Ishikawa (cell line): ENCODE results near the gene PRSS16.
A peak's percentile ranks its signal among the peaks of the same experiment; 100 is the strongest.

Experiments
- CEBPB ChIP-seq: IDR thresholded peaks from 2 replicates; pipeline ENCODE4 v1.6.1; 2012
- CREB1 ChIP-seq: IDR thresholded peaks from 2 replicates; pipeline ENCODE4 v1.6.1; 2012; ENCODE audit warnings: low read depth
- EGR1 ChIP-seq: IDR thresholded peaks from 2 replicates; pipeline ENCODE4 v1.6.1; 2012
- EP300 ChIP-seq: IDR thresholded peaks from 2 replicates; pipeline ENCODE4 v1.6.1; 2012; ENCODE audit warnings: borderline replicate concordance
- FOXM1 ChIP-seq: IDR thresholded peaks from 2 replicates; pipeline ENCODE4 v1.6.1; 2012; ENCODE audit warnings: low read depth, borderline replicate concordance
- NFIC ChIP-seq: IDR thresholded peaks from 2 replicates; pipeline ENCODE4 v1.6.1; 2012
- RAD21 ChIP-seq: IDR thresholded peaks from 2 replicates; pipeline ENCODE4 v1.6.1; 2012; ENCODE audit warnings: low read depth
- TAF1 ChIP-seq: IDR thresholded peaks from 2 replicates; pipeline ENCODE4 v1.6.1; 2012; ENCODE audit warnings: low read depth, mild to moderate bottlenecking
- TCF12 ChIP-seq: IDR thresholded peaks from 2 replicates; pipeline ENCODE4 v1.6.1; 2012; ENCODE audit warnings: low read depth
- TEAD4 ChIP-seq: IDR thresholded peaks from 2 replicates; pipeline ENCODE4 v1.6.1; 2012
- YY1 ChIP-seq: IDR thresholded peaks from 2 replicates; pipeline ENCODE4 v1.6.1; 2012; ENCODE audit warnings: low read depth
- ZBTB7A ChIP-seq: IDR thresholded peaks from 2 replicates; pipeline ENCODE4 v1.6.1; 2012; ENCODE audit warnings: low read depth
- TF ChIP-seq, protein P1 (sequence below): IDR thresholded peaks from 2 replicates; pipeline ENCODE4 v1.6.1; 2012
- TF ChIP-seq, protein P2 (sequence below): IDR thresholded peaks from 2 replicates; pipeline ENCODE4 v1.6.1; 2012; ENCODE audit warnings: low read depth, mild to moderate bottlenecking
- TF ChIP-seq, protein P3 (sequence below): IDR thresholded peaks from 2 replicates; pipeline ENCODE4 v1.6.1; 2012

Gene PRSS16

DNA sequence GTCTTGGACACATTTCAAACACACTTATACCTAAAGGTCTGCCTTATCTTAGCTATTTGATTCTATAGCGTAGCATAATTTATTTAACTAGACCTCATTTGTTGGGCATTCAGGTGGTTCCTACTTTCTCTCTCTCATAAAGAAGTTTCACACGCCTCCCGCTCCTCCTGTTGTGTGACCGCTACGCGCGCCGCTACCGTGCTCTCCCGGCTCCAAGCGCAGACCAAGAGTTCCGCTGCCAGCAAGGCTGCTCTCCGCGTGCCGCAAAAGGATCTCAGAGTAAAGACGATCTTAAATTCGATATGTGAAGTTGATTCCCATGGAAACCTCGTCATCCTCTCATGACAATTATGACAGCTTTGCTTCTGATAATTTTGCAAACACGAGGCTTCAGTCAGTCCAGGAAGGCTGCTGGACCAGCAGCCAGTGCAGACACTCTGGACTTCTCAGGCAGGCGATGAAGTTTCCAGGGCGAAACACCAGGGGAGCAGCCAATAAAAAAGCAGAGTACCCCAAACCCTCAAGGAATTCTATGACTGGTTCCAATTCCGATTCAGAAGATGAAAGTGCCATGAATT is 20.4 kb downstream of the PRSS16 start:
- TF ChIP-seq EGR1 (no peak), TAF1 (no peak), EP300 (no peak), TEAD4 (no peak), CEBPB (no peak), ZBTB7A (no peak), TCF12 (no peak), FOXM1 (no peak), RAD21 (no peak), CREB1 (no peak)
- TF ChIP-seq, protein P1, sequence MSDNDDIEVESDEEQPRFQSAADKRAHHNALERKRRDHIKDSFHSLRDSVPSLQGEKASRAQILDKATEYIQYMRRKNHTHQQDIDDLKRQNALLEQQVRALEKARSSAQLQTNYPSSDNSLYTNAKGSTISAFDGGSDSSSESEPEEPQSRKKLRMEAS = no peak

DNA sequence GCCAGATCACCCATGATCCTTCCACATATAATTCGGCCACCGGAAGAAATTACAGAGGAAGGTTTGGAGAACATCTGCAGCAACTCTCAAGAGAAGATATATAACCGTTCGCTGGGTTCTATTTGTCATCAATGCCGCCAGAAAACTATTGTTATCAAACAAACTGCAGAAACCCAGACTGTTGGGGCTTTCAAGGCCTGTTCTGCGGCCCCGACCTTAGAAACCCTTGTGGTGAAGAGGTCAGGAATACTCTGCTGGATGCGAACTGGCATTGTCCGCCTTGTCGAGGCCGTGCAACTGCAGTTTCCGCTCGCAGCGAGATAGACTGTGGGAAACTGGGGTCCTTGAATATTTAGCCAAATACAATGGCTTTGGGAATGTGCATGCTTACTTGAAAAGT is 21.3 kb downstream of the PRSS16 start:
- TF ChIP-seq EGR1 (no peak), CEBPB (no peak), NFIC (no peak), FOXM1 (no peak), ZBTB7A (no peak), TEAD4 (no peak), TCF12 (no peak), EP300 (no peak), CREB1 (no peak), RAD21 (no peak)
- TF ChIP-seq, protein P2, sequence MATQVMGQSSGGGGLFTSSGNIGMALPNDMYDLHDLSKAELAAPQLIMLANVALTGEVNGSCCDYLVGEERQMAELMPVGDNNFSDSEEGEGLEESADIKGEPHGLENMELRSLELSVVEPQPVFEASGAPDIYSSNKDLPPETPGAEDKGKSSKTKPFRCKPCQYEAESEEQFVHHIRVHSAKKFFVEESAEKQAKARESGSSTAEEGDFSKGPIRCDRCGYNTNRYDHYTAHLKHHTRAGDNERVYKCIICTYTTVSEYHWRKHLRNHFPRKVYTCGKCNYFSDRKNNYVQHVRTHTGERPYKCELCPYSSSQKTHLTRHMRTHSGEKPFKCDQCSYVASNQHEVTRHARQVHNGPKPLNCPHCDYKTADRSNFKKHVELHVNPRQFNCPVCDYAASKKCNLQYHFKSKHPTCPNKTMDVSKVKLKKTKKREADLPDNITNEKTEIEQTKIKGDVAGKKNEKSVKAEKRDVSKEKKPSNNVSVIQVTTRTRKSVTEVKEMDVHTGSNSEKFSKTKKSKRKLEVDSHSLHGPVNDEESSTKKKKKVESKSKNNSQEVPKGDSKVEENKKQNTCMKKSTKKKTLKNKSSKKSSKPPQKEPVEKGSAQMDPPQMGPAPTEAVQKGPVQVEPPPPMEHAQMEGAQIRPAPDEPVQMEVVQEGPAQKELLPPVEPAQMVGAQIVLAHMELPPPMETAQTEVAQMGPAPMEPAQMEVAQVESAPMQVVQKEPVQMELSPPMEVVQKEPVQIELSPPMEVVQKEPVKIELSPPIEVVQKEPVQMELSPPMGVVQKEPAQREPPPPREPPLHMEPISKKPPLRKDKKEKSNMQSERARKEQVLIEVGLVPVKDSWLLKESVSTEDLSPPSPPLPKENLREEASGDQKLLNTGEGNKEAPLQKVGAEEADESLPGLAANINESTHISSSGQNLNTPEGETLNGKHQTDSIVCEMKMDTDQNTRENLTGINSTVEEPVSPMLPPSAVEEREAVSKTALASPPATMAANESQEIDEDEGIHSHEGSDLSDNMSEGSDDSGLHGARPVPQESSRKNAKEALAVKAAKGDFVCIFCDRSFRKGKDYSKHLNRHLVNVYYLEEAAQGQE = no peak
- TF ChIP-seq, protein P3, sequence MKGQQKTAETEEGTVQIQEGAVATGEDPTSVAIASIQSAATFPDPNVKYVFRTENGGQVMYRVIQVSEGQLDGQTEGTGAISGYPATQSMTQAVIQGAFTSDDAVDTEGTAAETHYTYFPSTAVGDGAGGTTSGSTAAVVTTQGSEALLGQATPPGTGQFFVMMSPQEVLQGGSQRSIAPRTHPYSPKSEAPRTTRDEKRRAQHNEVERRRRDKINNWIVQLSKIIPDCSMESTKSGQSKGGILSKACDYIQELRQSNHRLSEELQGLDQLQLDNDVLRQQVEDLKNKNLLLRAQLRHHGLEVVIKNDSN = no peak

- TF ChIP-seq RAD21 (no peak), TEAD4 (no peak), TCF12 (no peak), EGR1 (no peak), TAF1 (no peak), CEBPB (no peak), NFIC (no peak), EP300 (no peak), YY1 (no peak), CREB1 (no peak), ZBTB7A (no peak), FOXM1 (no peak)
- TF ChIP-seq, protein P1 = no peak
- TF ChIP-seq, protein P3 = no peak
- TF ChIP-seq, protein P2 = no peak
Observed at GRCh38 chr6:27273783-27274182, 26.3 kb downstream of the PRSS16 start.

DNA sequence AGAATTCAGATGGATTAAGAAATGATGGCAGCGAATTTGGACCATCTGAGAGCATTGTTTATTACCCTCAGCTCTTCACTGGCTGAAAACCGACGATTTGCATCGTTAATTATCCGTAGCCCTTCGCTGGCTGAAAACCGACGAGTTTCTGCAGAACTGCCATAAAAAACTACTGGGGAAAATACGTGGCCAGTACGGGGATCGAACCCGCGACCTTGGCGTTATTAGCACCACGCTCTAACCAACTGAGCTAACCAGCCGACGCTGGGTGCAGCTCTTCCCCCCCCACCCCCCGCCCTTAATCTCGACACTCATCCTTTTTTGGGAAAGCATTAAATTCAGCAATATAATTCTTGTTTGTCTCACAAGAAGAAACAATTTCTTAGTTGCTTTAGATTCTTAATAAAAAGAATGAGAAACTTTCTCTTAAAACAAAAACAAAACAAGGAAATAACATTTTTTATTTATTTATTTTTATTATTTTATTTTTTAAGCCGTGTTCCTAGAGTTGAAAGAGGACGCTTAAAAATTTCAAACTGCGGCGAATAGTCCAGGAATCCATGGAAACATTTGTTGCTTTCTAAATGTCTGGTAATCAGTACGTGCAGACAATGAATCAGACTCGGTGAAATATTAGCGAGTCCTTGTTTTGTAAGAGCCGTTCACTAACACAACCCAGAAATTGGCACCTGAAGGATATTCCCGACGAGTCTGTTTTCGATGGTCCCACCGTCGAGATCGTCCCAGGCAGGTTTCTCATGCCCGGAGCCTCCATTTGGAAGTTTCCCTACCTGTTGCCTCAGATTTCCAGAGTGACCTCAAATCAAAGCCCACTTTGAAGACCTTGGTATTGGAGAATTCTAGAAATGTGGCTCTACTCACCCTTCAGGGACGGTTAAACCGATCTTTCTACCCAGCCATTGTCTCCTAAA is 27.8 kb downstream of the PRSS16 start:
- TF ChIP-seq EGR1 (0 out of 2 replicates have a peak, but pooled peaks have one; percentile 12), TEAD4 (0 out of 2 replicates have a peak, but pooled peaks have one; percentile 29), NFIC (no peak)

DNA sequence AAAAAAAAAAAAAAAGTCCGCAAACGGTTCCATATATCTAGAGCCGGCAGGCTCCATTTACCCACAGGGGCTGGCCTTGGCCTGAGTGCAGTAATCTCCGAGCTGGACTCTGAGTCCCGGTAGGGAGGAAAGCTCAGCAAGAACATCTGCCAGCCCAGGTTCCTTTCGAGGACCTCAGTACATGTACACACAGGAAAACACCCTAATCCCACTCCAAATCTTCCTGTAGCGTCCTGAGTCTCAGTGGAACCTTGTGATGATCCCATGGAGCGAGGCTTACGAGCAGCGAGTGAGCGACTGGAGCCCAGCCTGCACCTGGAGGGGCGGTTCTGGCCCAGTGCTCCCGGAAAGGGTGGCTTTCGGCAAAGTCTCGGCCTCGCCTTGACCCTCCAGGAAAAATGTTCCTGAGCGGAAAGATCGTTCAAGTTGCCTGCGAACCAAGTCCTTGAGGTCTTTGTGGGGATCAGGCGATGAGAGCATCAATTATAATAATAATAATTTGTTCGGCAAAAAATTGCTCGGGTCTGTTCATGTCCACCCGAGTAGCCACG is 32.1 kb downstream of the PRSS16 start:
- TF ChIP-seq CREB1 (no peak), ZBTB7A (no peak), FOXM1 (no peak), TEAD4 (no peak), CEBPB (no peak), RAD21 (no peak), TCF12 (peak; percentile 62; the same call in 1 of the 2 replicates), TAF1 (peak; percentile 37; the same call in 1 of the 2 replicates), EP300 (no peak), YY1 (no peak), NFIC (no peak), EGR1 (no peak)
- TF ChIP-seq, protein P2 = no peak
- TF ChIP-seq, protein P1 = peak; percentile 17; the same call in 1 of the 2 replicates
- TF ChIP-seq, protein P3 = no peak
